Endothelial cell of umbilical vein (primary cell): ENCODE data around the gene PLEKHA5. TPM values are rescaled to one million over a fixed set of nuclear protein-coding genes. Genes with fewer than 3 reads are reported as not detected.

Experiments used
- BruUV-seq: library from RNA; stranded (reverse); fragments of 400-500 nt; replicated peaks from 2 replicates; lab custom pipeline; 2021; lab: Mats Ljungman, UMichigan
- CTCF ChIA-PET: fragments of 300-600, 350-600 bp; sonication (Branson Sonifier 250); formaldehyde crosslinking; loops from one replicate; lab custom pipeline; 2021; ENCODE audit warnings: antibody characterized with exemption, inconsistent platforms; lab: Charles Lee
- POLR2A ChIA-PET: fragments of 300-600, 350-600 bp; sonication (Branson Sonifier 250); formaldehyde crosslinking; loops from one replicate; lab custom pipeline; 2021; ENCODE audit warnings: antibody characterized with exemption, inconsistent platforms; lab: Charles Lee
- DNase-seq: peaks from one replicate; pipeline ENCODE4 v3.0.0-alpha.2; 2011; ENCODE audit warnings: low read depth, low spot score
- FAIRE-seq: peaks from 2 replicates; lab custom pipeline; 2011; peaks lifted over from hg19 to GRCh38; lab: Jason Lieb, UNC
- H2AFZ ChIP-seq: 2 replicates; pipeline ENCODE4 v1.6.0; 2012; ENCODE audit warnings: low read depth, low read length, control low read depth, inconsistent platforms
- H3K27ac ChIP-seq: 2 replicates; pipeline ENCODE4 v1.5.1; 2011; ENCODE audit warnings: low read depth, mild to moderate bottlenecking, control low read depth, low read length, moderate library complexity; ENCODE audit not compliant: insufficient read depth
- H3K27me3 ChIP-seq, 2 experiments: 2 replicates each; pipeline versions ENCODE4 v1.6.0 to v1.6.1; 2011; ENCODE audit warnings: low read length in 2 of 2, mixed read lengths in 1 of 2; ENCODE audit not compliant: control insufficient read depth in 2 of 2, insufficient read depth in 2 of 2
- H3K36me3 ChIP-seq, 2 experiments: 2 replicates in 1 of 2; 3 replicates in 1 of 2; pipeline ENCODE4 v1.5.1; 2011; ENCODE audit warnings: low read length in 2 of 2, mild to moderate bottlenecking in 1 of 2, moderate library complexity in 1 of 2; ENCODE audit not compliant: control insufficient read depth in 2 of 2, insufficient read depth in 2 of 2; ENCODE audit errors: extremely low read depth in 1 of 2
- H3K4me1 ChIP-seq: 3 replicates; pipeline ENCODE4 v1.5.1; 2011; ENCODE audit warnings: mild to moderate bottlenecking, low read length; ENCODE audit not compliant: control insufficient read depth, insufficient read depth; ENCODE audit errors: extremely low read depth
- H3K4me2 ChIP-seq: 2 replicates; pipeline ENCODE4 v1.6.1; 2011; ENCODE audit warnings: low read length, control low read depth, mixed read lengths; ENCODE audit not compliant: insufficient read depth
- H3K4me3 ChIP-seq, 3 experiments: fragments of 200-600 bp in 1 of 3; sonication (generic), shearing (Covaris generic) in 1 of 3; replicated peaks in 1 of 3; 2 replicates each; pipeline ENCODE4 v1.5.1; 2011 to 2016; ENCODE audit warnings: control low read depth in 3 of 3, low read length in 3 of 3, mild to moderate bottlenecking in 2 of 3, inconsistent platforms in 1 of 3, low read depth in 1 of 3, moderate library complexity in 1 of 3; ENCODE audit not compliant: insufficient read depth in 1 of 3
- H3K79me2 ChIP-seq: 2 replicates; pipeline ENCODE4 v1.6.0; 2012; ENCODE audit warnings: low read length, inconsistent platforms; ENCODE audit not compliant: control insufficient read depth, insufficient read depth
- H3K9ac ChIP-seq: replicated peaks from 2 replicates; pipeline ENCODE3; 2011; ENCODE audit warnings: low read length, control low read depth; ENCODE audit not compliant: insufficient read depth; ENCODE audit errors: extremely low read depth
- H3K9me1 ChIP-seq: replicated peaks from 3 replicates; pipeline ENCODE4 v1.6.0; 2011; ENCODE audit warnings: mild to moderate bottlenecking, low read length; ENCODE audit not compliant: control insufficient read depth, insufficient read depth; ENCODE audit errors: extremely low read depth
- H3K9me3 ChIP-seq: replicated peaks from 2 replicates; pipeline ENCODE4 v1.5.1; 2012; ENCODE audit warnings: low read length, inconsistent platforms; ENCODE audit not compliant: control insufficient read depth, insufficient read depth
- H4K20me1 ChIP-seq: replicated peaks from 2 replicates; pipeline ENCODE3; 2011; ENCODE audit warnings: mild to moderate bottlenecking, low read length; ENCODE audit not compliant: control insufficient read depth, insufficient read depth; ENCODE audit errors: extremely low read depth
- CTCF ChIP-seq, 2 donors: IDR thresholded peaks; 1 replicate in 1 of 2; 2 replicates in 1 of 2; pipeline ENCODE4 v1.5.1; 2011; ENCODE audit warnings: low read length in 2 of 2, mild to moderate bottlenecking in 2 of 2, moderate library complexity in 2 of 2, control low read depth in 1 of 2, inconsistent platforms in 1 of 2, low read depth in 1 of 2; ENCODE audit not compliant: insufficient read depth in 1 of 2; ENCODE audit errors: extremely low read depth in 1 of 2
- EZH2 ChIP-seq: IDR thresholded peaks from 2 replicates; pipeline ENCODE4 v1.6.1; 2012; ENCODE audit warnings: borderline replicate concordance, low read depth, mild to moderate bottlenecking, moderate library complexity, low read length, inconsistent platforms; ENCODE audit not compliant: severe bottlenecking
- FOS ChIP-seq: IDR thresholded peaks from 2 replicates; pipeline ENCODE4 v1.6.1; 2011; ENCODE audit warnings: mild to moderate bottlenecking, low read length, moderate library complexity, borderline replicate concordance; ENCODE audit not compliant: insufficient read depth
- GATA2 ChIP-seq: IDR thresholded peaks from 2 replicates; pipeline ENCODE4 v1.7.0; 2011; ENCODE audit warnings: low read depth, mild to moderate bottlenecking, moderate library complexity, mixed read lengths, low read length; ENCODE audit not compliant: insufficient read length, insufficient read depth
- JUN ChIP-seq: IDR thresholded peaks from 2 replicates; pipeline ENCODE4 v1.6.1; 2011; ENCODE audit warnings: borderline replicate concordance, low read depth; ENCODE audit not compliant: insufficient read length, insufficient read depth
- MYC ChIP-seq: IDR thresholded peaks from one replicate; pipeline ENCODE4 v1.6.1; 2011; ENCODE audit warnings: mild to moderate bottlenecking, low read depth, low read length
- POLR2A ChIP-seq: IDR thresholded peaks from 2 replicates; pipeline ENCODE4 v1.6.1; 2012; ENCODE audit warnings: low read depth, mild to moderate bottlenecking, control low read depth, low read length
- POLR2AphosphoS5 ChIP-seq: IDR thresholded peaks from 2 replicates; pipeline ENCODE4 v1.6.1; 2012; ENCODE audit warnings: low read depth, mild to moderate bottlenecking, control low read depth, low read length, moderate library complexity; ENCODE audit not compliant: insufficient read depth
- dilution Hi-C: fragments of 300-500 bp; cut with MboI; formaldehyde crosslinking; loops from one replicate; pipeline ENCODE4 v1.15.0; 2019; ENCODE audit warnings: low sequenced_read_pairs; ENCODE audit not compliant: extremely low pct_ligation_motif_present
- intact Hi-C: fragments of 100-400 bp; cut with micrococcal nuclease; formaldehyde crosslinking; loops from one replicate; pipeline ENCODE4 v1.10.0; 2022
- polyA plus RNA-seq, 4 experiments: library from polyadenylated mRNA; depleted of rRNA in 3 of 4; stranded (reverse) in 3 of 4; unstranded in 1 of 4; fragments of >200 nt; gene quantifications; 2 replicates each; pipeline versions ENCODE4 v1.2.1 to v1.2.3, GENCODE V29; 2011 to 2012; ENCODE audit warnings: missing spikeins in 1 of 4
- total RNA-seq: library from RNA; stranded (reverse); gene quantifications from 2 replicates; pipeline ENCODE4 v1.2.3, GENCODE V29; 2021
- TF ChIP-seq, protein P1 (sequence below): IDR thresholded peaks from 2 replicates; pipeline ENCODE4 v1.6.1; 2011; ENCODE audit not compliant: insufficient read depth, insufficient read length

Gene PLEKHA5
- total and polyA plus RNA-seq, 2 donors (not counting 3 experiments of a cell fraction or from before 2014, with no cell fraction given) = 2.5 to 12.7 TPM

GRCh38 chr12:19220852-19221466, 91.4 kb downstream of the PLEKHA5 start:
- Histone ChIP-seq H3K27ac (no peak overlapping the region), H3K27me3 (no peaks in the 10 kb centered on the region), H3K36me3 (no peaks in the 10 kb centered on the region), H3K79me2 (no peaks in the 10 kb centered on the region), H3K9ac (no peak overlapping the region), H3K4me2 (no peak overlapping the region), H2AFZ (no peak overlapping the region), H4K20me1 (no peaks in the 10 kb centered on the region), H3K4me1 (no peaks in the 10 kb centered on the region), H3K9me1 (no peaks in the 10 kb centered on the region), H3K4me3 (no peak overlapping the region), H3K9me3 (no peaks in the 10 kb centered on the region)
- TF ChIP-seq GATA2 (no peak), JUN (no peak), POLR2AphosphoS5 (no peak), EZH2 (no peak), CTCF (IDR thresholded peaks at IDR 0.05; ENCODE audit: extremely low read depth in 1 of 2, insufficient read depth in 1 of 2, low read depth in 1 of 2, low read length in 2 of 2) (no peak), MYC (no peak), POLR2A (no peak), FOS (no peak)
- TF ChIP-seq, protein P1, sequence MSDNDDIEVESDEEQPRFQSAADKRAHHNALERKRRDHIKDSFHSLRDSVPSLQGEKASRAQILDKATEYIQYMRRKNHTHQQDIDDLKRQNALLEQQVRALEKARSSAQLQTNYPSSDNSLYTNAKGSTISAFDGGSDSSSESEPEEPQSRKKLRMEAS = no peak
- FAIRE-seq (no peak), DNase-seq (no peak)
- CTCF ChIA-PET = interaction anchor here (1.1 kb wide), 2 partner anchors 15 to 34 kb away, joined by 3 to 4 read pairs; no protein-coding TSS in a partner anchor
- intact Hi-C loops = no loop called here
- BruUV-seq = no TSS peak
- POLR2A ChIA-PET = no interaction called here
- dilution Hi-C loops = no loop called here
